Mammary epithelial cell (primary cell): ENCODE measurements around the gene ATF2.

Source experiments
- EZH2 ChIP-seq: IDR thresholded peaks from 2 replicates; pipeline ENCODE4 v1.6.1; 2012; ENCODE audit warnings: low read length, inconsistent platforms, borderline replicate concordance
- TF ChIP-seq, protein P1 (sequence below), 2 donors: IDR thresholded peaks in 1 of 2; conservative IDR thresholded peaks in 1 of 2; 2 replicates each; pipeline ENCODE4 v1.5.1; 2011 to 2012; ENCODE audit warnings: inconsistent platforms in 2 of 2, low read length in 2 of 2, mild to moderate bottlenecking in 2 of 2, control low read depth in 1 of 2, low read depth in 1 of 2; ENCODE audit not compliant: insufficient read depth in 1 of 2; ENCODE audit errors: extremely low read depth in 1 of 2

DNA sequence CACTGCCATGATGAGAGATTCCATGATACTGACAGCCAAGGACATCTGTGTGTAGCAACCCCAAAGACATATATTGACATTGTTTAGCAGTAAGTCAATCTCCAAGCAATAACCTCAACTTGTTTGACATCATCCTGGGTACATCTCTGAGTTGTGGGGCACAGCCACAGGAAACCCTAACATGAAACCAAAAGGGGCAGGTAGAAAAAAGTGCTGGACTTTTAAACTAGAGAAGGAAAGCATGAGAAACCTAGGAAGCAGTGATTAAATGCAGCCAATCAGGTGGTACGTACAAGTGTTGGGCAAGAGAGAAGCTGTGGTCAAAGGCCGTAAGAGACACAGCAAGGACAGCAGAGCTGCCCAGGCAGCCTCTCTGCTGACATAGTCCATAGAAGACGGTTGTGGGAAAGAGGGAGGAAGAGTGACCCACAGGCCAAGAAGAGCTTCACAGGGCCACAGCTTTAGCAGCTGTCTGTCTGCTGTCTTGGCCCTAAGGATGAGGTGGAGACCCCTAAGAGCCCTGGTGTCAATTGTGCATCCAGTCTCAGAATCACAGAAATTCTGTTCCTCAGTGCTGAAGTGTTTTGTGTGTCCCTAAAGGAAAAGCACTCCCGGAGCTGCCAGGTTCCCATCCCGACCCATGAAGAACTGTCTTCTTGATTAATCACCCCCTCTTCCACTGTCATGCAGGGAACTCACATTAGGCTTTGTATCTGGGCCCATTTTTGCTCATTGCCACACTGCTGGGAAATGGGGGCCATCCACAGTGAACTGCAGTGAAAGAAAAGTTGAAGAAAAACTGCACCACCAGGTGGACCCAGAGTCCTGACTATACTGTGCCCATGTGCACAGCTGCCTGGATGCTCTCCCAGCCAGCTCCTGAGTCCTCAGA is 137.4 kb downstream of the ATF2 start:
- TF ChIP-seq EZH2 = no peak
- TF ChIP-seq, protein P1, sequence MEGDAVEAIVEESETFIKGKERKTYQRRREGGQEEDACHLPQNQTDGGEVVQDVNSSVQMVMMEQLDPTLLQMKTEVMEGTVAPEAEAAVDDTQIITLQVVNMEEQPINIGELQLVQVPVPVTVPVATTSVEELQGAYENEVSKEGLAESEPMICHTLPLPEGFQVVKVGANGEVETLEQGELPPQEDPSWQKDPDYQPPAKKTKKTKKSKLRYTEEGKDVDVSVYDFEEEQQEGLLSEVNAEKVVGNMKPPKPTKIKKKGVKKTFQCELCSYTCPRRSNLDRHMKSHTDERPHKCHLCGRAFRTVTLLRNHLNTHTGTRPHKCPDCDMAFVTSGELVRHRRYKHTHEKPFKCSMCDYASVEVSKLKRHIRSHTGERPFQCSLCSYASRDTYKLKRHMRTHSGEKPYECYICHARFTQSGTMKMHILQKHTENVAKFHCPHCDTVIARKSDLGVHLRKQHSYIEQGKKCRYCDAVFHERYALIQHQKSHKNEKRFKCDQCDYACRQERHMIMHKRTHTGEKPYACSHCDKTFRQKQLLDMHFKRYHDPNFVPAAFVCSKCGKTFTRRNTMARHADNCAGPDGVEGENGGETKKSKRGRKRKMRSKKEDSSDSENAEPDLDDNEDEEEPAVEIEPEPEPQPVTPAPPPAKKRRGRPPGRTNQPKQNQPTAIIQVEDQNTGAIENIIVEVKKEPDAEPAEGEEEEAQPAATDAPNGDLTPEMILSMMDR (conservative IDR thresholded peaks at IDR 0.05 in 1 of 2, IDR thresholded peaks at IDR 0.05 in 1 of 2; ENCODE audit: extremely low read depth in 1 of 2, insufficient read depth in 1 of 2, low read depth in 1 of 2, low read length in 2 of 2) = peak; percentile 29 to 54
